Psoas muscle (tissue), 8 donors: Measurements from ENCODE around the gene SLC39A7. TPM values are rescaled to one million over a fixed set of nuclear protein-coding genes. Genes with fewer than 3 reads are reported as not detected.

Source experiments
- ATAC-seq, 4 donors: fragments of 200-7000 bp; cut with Tn5 transposase; one replicate each; pipeline ENCODE4 v1.9.1; 2020; ENCODE audit warnings: moderate library complexity in 3 of 4, mild to moderate bottlenecking in 2 of 4
- DNase-seq, 2 donors: peaks; one replicate each; pipeline ENCODE4 v3.0.0-alpha.2; 2020
- H3K27ac ChIP-seq: fragments of 200-600 bp; one replicate; pipeline ENCODE4 v1.8.0; 2022
- H3K27me3 ChIP-seq, 3 donors: fragments of 200-600 bp in 1 of 3; one replicate each; pipeline versions ENCODE4 v1.6.1 to v1.8.0; 2013 to 2022; ENCODE audit warnings: low read length in 2 of 3, mild to moderate bottlenecking in 2 of 3, moderate library complexity in 1 of 3; ENCODE audit not compliant: insufficient read depth in 3 of 3
- H3K36me3 ChIP-seq, 2 donors: fragments of 200-600 bp in 1 of 2; one replicate each; pipeline versions ENCODE4 v1.6.1 to v1.8.0; 2013 to 2022; ENCODE audit warnings: low read depth in 1 of 2, mild to moderate bottlenecking in 1 of 2, moderate library complexity in 1 of 2; ENCODE audit not compliant: insufficient read depth in 1 of 2
- H3K4me1 ChIP-seq: fragments of 200-600 bp; one replicate; pipeline ENCODE4 v1.8.0; 2022
- H3K4me3 ChIP-seq: fragments of 200-600 bp; one replicate; pipeline ENCODE4 v1.8.0; 2022; ENCODE audit warnings: mild to moderate bottlenecking
- H3K9me3 ChIP-seq: fragments of 200-600 bp; one replicate; pipeline ENCODE4 v1.8.0; 2022
- CTCF ChIP-seq: fragments of 200-600 bp; IDR thresholded peaks from one replicate; pipeline ENCODE4 v1.8.0; 2022; ENCODE audit warnings: antibody characterized with exemption
- WGBS, 3 donors: extraction: QIAGEN DNeasy Blood & Tissue Kit; methylation state at CpG; one replicate each; pipeline versions ENCODE4 v1.1.6 to v1.1.7; 2013; 5-methylcytosine and 5-hydroxymethylcytosine counted together
- intact Hi-C, 2 donors: fragments of 100-400 bp; cut with DNase I; formaldehyde crosslinking; loops; one replicate each; pipeline versions ENCODE4 v1.11.0 to v1.14.2; 2022
- polyA plus RNA-seq, 3 donors: library from polyadenylated mRNA; stranded (reverse); fragments of 200-250 nt; gene quantifications; one replicate each; pipeline ENCODE4 v1.2.3, GENCODE V29; 2013
- total RNA-seq, 4 donors: library from RNA; stranded (reverse); fragmentation: NEBNext Ultra II Directional in 2 of 4; extraction: Animal tissue kit (Norgen Biotek cat#: 25700) in 2 of 4; gene quantifications; one replicate each; pipeline versions ENCODE4 v1.2.1 to v1.2.4, GENCODE V29; 2021 to 2023
- donor health status: healthy with polysubstance abuse.
- donor health status: DM: no; HTN: no; CAD: no; lungs with moderate emphysema.
- donor health status: Bipolar disorder and iron deficiency.
- donor health status: healthy.
- donor health status: DM: yes; HTN: yes; CAD: no.
- donor health status: DM: no; HTN: no; CAD: no.
- donor health status: DM: no; HTN: no; CAD: no.
- donor health status: DM: yes; HTN: yes; CAD: no.

Gene SLC39A7
- total and polyA plus RNA-seq, 7 donors, result 17.6 to 126 (median 41.4) TPM

GRCh38 chr6:33193619-33194018, 7.0 kb upstream of the SLC39A7 start:
- intact Hi-C loops, result loop anchor here in 1 of 2 donors (10.0 kb wide), 1 partner anchor 999 kb away; the partner anchor contains the start of genes GPSM3 and PBX2
- no peak for TF ChIP-seq CTCF
- H3K36me3 ChIP-seq, result peaks cover 8 to 43% of the 10 kb centered on the region in 2 donors
- no peak for ATAC-seq
- no peaks in the 10 kb centered on the region for H3K27me3 ChIP-seq
- no peaks in the 10 kb centered on the region for H3K9me3 ChIP-seq
- no peak overlapping the region for H3K27ac ChIP-seq
- H3K4me1 ChIP-seq, result peaks cover 30% of the 10 kb centered on the region
- H3K4me3 ChIP-seq, result peak overlapping the region; percentile 64
- 50 to 63% (median 58%) methylated on average over 6 of the region's 6 CpGs for WGBS, 3 donors
- peak in 1 of 2 donors; percentile 41 for DNase-seq

- no peaks in the 10 kb centered on the region for H3K27me3 ChIP-seq
- intact Hi-C loops, result loop anchor here in 1 of 2 donors (10.0 kb wide), 1 partner anchor 1000 kb away; the partner anchor contains the start of genes GPSM3 and PBX2
- no peak overlapping the region for H3K27ac ChIP-seq
- WGBS, 3 donors, result 65 to 77% (median 68%) methylated on average over 8 of the region's 8 CpGs
- peak in 1 of 2 donors; percentile 35 for DNase-seq
- TF ChIP-seq CTCF, result no peak
- no peak overlapping the region for H3K4me3 ChIP-seq
- H3K4me1 ChIP-seq, result peaks cover 33% of the 10 kb centered on the region
- no peak for ATAC-seq
- H3K36me3 ChIP-seq, result peaks cover 8 to 43% of the 10 kb centered on the region in 2 donors
- H3K9me3 ChIP-seq, result no peaks in the 10 kb centered on the region
Measured at GRCh38 chr6:33194431-33194979, 6.2 kb upstream of the SLC39A7 start.

GRCh38 chr6:33195304-33196165, 5.1 kb upstream of the SLC39A7 start:
- H3K4me1 ChIP-seq, result peaks cover 35% of the 10 kb centered on the region

GRCh38 chr6:33197431-33198048, 3.1 kb upstream of the SLC39A7 start:
- intact Hi-C loops, result loop anchor here (1.0 to 10.0 kb wide), 2 partner anchors 36 to 1003 kb away; partner anchors contain the start of genes GPSM3 (in 1 of the 2) and PBX2 (in 1 of the 2)
- Histone ChIP-seq H3K9me3 (no peaks in the 10 kb centered on the region), H3K27ac (peak overlapping the region; percentile 30), H3K27me3 (no peaks in the 10 kb centered on the region), H3K36me3 (peaks cover 10 to 52% of the 10 kb centered on the region in 2 donors), H3K4me3 (no peak overlapping the region), H3K4me1 (peaks cover 32% of the 10 kb centered on the region)
- WGBS, 3 donors, result 30 to 37% (median 32%) methylated on average over 12 of the region's 12 CpGs
- ATAC-seq (peak in 3 of 4 donors; percentile 28 to 42 (median 39)), DNase-seq (peak in 1 of 2 donors; percentile 63)
- TF ChIP-seq CTCF, result peak; percentile 64

More at GRCh38 chr6:33195304-33196165, 5.1 kb upstream of the SLC39A7 start:
- ATAC-seq (no peak), DNase-seq (peak in 1 of 2 donors; percentile 42)
- WGBS, 3 donors, result 61 to 72% (median 61%) methylated on average over 15 of the region's 15 CpGs
- Histone ChIP-seq H3K4me3 (no peak overlapping the region), H3K9me3 (no peaks in the 10 kb centered on the region), H3K27me3 (no peaks in the 10 kb centered on the region), H3K27ac (no peak overlapping the region), H3K36me3 (peaks cover 8 to 43% of the 10 kb centered on the region in 2 donors)
- intact Hi-C loops, result loop anchor here in 1 of 2 donors (10.0 kb wide), 1 partner anchor 1001 kb away; the partner anchor contains the start of genes GPSM3 and PBX2
- TF ChIP-seq CTCF, result no peak
